Retinal pigment epithelial cell (primary cell): Measurements from ENCODE around the gene NIPSNAP3A.

Experiments used
- DNase-seq: peaks from one replicate; pipeline ENCODE4 v3.0.0-alpha.2; 2010; ENCODE audit warnings: low read depth
- H3K4me3 ChIP-seq: 2 replicates; pipeline ENCODE4 v1.5.1; 2011; ENCODE audit warnings: mild to moderate bottlenecking, low read length, control low read depth, moderate library complexity
- CTCF ChIP-seq: conservative IDR thresholded peaks from 2 replicates; pipeline ENCODE4 v1.5.1; 2011; ENCODE audit warnings: low read depth, low read length, control low read depth, inconsistent platforms

NIPSNAP3A gene

GRCh38 chr9:104779946-104780535 is 32.6 kb downstream of the NIPSNAP3A start:
- DNase-seq = no peak
- no peak for TF ChIP-seq CTCF
- H3K4me3 ChIP-seq = no peak overlapping the region

- peak; percentile 0 for DNase-seq
- TF ChIP-seq CTCF = peak; percentile 46
Observed at GRCh38 chr9:104780796-104781395, 33.4 kb downstream of the NIPSNAP3A start.

GRCh38 chr9:104783588-104783987 is 36.1 kb downstream of the NIPSNAP3A start:
- DNase-seq = no peak
- no peak overlapping the region for H3K4me3 ChIP-seq
- TF ChIP-seq CTCF = no peak

More at GRCh38 chr9:104780796-104781395, 33.4 kb downstream of the NIPSNAP3A start:
- no peak overlapping the region for H3K4me3 ChIP-seq

- no peak for DNase-seq
- TF ChIP-seq CTCF = no peak
- H3K4me3 ChIP-seq = no peak overlapping the region
Observed at GRCh38 chr9:104784098-104784497, 36.6 kb downstream of the NIPSNAP3A start.

- no peak overlapping the region for H3K4me3 ChIP-seq
- no peak for DNase-seq
- TF ChIP-seq CTCF = no peak
Observed at GRCh38 chr9:104786293-104786692, 38.8 kb downstream of the NIPSNAP3A start.

GRCh38 chr9:104787306-104788015 is 40.0 kb downstream of the NIPSNAP3A start:
- no peak overlapping the region for H3K4me3 ChIP-seq
- no peak for TF ChIP-seq CTCF
- no peak for DNase-seq
